Tibial artery (tissue), 4 donors: ENCODE measurements around the gene INTS6L.
"Not testable (repeated sequence)": the region's sequence is repeated elsewhere in the genome, so short reads cannot be mapped to it uniquely, and the experiment has no call there.

ENCODE experiments used
- DNase-seq, 2 donors: peaks; one replicate each; pipeline ENCODE4 v3.0.0-alpha.2; 2019
- H3K27ac ChIP-seq, 2 donors: fragments of 200-600 bp; sonication (generic) in 1 of 2; 1 replicate in 1 of 2; 2 replicates in 1 of 2; pipeline ENCODE4 v1.5.1; 2018 to 2019; ENCODE audit warnings: mild to moderate bottlenecking in 1 of 2
- H3K27me3 ChIP-seq, 2 donors: fragments of 200-600 bp; sonication (generic) in 1 of 2; one replicate each; pipeline versions ENCODE4 v1.5.1 to v1.6.0; 2016 to 2019
- H3K36me3 ChIP-seq, 3 donors: fragments of 200-600 bp; sonication (generic) in 2 of 3; one replicate each; pipeline ENCODE4 v1.5.1; 2016 to 2019; ENCODE audit warnings: mild to moderate bottlenecking in 2 of 3
- H3K4me1 ChIP-seq, 4 donors: fragments of 200-600 bp; sonication (generic) in 2 of 4; 1 replicate in 3 of 4; 2 replicates in 1 of 4; pipeline ENCODE4 v1.5.1; 2016 to 2019
- H3K4me3 ChIP-seq, 2 donors: fragments of 200-600 bp; sonication (generic) in 1 of 2; 1 replicate in 1 of 2; 2 replicates in 1 of 2; pipeline ENCODE4 v1.5.1; 2018 to 2019; ENCODE audit warnings: mild to moderate bottlenecking in 2 of 2
- H3K9me3 ChIP-seq, 3 donors: fragments of 200-600 bp; sonication (generic) in 1 of 3; one replicate each; pipeline ENCODE4 v1.5.1; 2016 to 2019
- CTCF ChIP-seq, 2 experiments: fragments of 200-600 bp in 1 of 2; fragments of 450-650 bp in 1 of 2; IDR thresholded peaks; one replicate each; pipeline ENCODE4 v1.5.1; 2017 to 2019; ENCODE audit warnings: antibody characterized with exemption in 2 of 2, mild to moderate bottlenecking in 1 of 2, moderate library complexity in 1 of 2
- intact Hi-C: fragments of 100-400 bp; cut with DNase I; formaldehyde crosslinking; loops from one replicate; pipeline ENCODE4 v1.15.0; 2023; ENCODE audit warnings: low total_unique reads

Gene INTS6L

GRCh38 chrX:135591871-135592270 is 71.4 kb downstream of the INTS6L start:
- intact Hi-C loops: no loop called here
- no peak for DNase-seq
- Histone ChIP-seq H3K27me3 (no peaks in the 10 kb centered on the region), H3K4me3 (no peak overlapping the region), H3K4me1 (no peaks in the 10 kb centered on the region), H3K36me3 (no peaks in the 10 kb centered on the region), H3K27ac (no peak overlapping the region), H3K9me3 (no peaks in the 10 kb centered on the region)
- no peak for TF ChIP-seq CTCF (IDR thresholded peaks at IDR 0.05)

- H3K27ac ChIP-seq, H3K4me3 ChIP-seq, H3K27me3 ChIP-seq, DNase-seq, H3K9me3 ChIP-seq, H3K36me3 ChIP-seq, H3K4me1 ChIP-seq, intact Hi-C loops: not testable (repeated sequence)
Measured at GRCh38 chrX:135594049-135594448, 73.6 kb downstream of the INTS6L start.

DNA sequence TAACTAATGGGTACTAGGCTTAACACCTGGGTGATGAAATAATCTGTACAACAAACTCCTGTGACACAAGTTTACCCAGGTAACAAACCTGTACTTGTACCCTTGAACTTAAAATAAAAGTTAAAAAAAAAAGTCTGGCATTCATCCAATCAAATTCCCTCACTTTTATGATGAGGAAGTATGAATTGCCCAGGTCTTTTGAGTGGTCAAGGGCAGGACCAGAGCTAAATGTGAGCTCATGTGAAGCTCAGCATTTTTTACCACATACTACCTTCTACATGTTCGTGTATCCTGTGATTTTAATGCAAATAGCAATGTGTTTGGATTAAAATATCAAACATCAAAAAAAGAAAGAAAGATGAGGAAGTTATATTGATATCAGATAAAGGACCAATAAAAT is 74.0 kb downstream of the INTS6L start:
- H3K27me3 ChIP-seq, DNase-seq, H3K4me3 ChIP-seq, H3K36me3 ChIP-seq, H3K4me1 ChIP-seq, intact Hi-C loops, H3K27ac ChIP-seq, H3K9me3 ChIP-seq: not testable (repeated sequence)

DNA sequence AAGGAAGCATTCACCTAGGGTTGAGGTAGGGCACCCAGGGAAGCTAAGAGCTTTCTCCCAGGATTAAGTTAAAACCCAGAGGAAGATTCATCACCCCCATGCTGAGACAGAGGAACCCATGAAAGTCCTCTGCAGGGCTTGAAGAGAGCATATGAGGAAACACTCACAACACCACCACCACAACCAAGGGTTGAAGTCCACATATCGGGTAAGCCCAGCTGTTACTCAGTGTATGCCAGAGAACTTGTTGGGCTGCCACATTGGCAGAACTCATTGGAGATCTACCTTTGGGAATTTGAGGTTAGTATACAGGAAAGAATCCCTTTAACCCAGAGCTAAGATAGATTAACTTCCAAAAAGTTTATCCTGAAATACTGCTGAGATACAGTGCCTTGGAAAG is 75.1 kb downstream of the INTS6L start:
- no peaks in the 10 kb centered on the region for H3K9me3 ChIP-seq
- no peaks in the 10 kb centered on the region for H3K36me3 ChIP-seq
- no peak overlapping the region for H3K27ac ChIP-seq
- no peak for DNase-seq
- H3K4me1 ChIP-seq: no peaks in the 10 kb centered on the region
- no peak overlapping the region for H3K4me3 ChIP-seq
- TF ChIP-seq CTCF (IDR thresholded peaks at IDR 0.05): no peak
- intact Hi-C loops: no loop called here
- no peaks in the 10 kb centered on the region for H3K27me3 ChIP-seq

- intact Hi-C loops: no loop called here
- H3K27me3 ChIP-seq: no peaks in the 10 kb centered on the region
- H3K4me3 ChIP-seq: no peak overlapping the region
- TF ChIP-seq CTCF (IDR thresholded peaks at IDR 0.05): peak in 1 of 2 experiments; percentile 9
- DNase-seq: peak in 1 of 2 donors; percentile 54
- H3K4me1 ChIP-seq: no peaks in the 10 kb centered on the region
- H3K36me3 ChIP-seq: no peaks in the 10 kb centered on the region
- H3K9me3 ChIP-seq: no peaks in the 10 kb centered on the region
- no peak overlapping the region for H3K27ac ChIP-seq
Measured at GRCh38 chrX:135596495-135596894, 76.0 kb downstream of the INTS6L start.

- no peaks in the 10 kb centered on the region for H3K36me3 ChIP-seq
- no peaks in the 10 kb centered on the region for H3K4me1 ChIP-seq
- no peaks in the 10 kb centered on the region for H3K27me3 ChIP-seq
- intact Hi-C loops: no loop called here
- no peak for TF ChIP-seq CTCF (IDR thresholded peaks at IDR 0.05)
- H3K4me3 ChIP-seq: no peak overlapping the region
- H3K27ac ChIP-seq: no peak overlapping the region
- no peak for DNase-seq
- no peaks in the 10 kb centered on the region for H3K9me3 ChIP-seq
Measured at GRCh38 chrX:135605906-135606305, 85.4 kb downstream of the INTS6L start.

GRCh38 chrX:135624408-135625204 is 104.1 kb downstream of the INTS6L start:
- H3K4me3 ChIP-seq, intact Hi-C loops, H3K27ac ChIP-seq, DNase-seq, H3K4me1 ChIP-seq, H3K9me3 ChIP-seq, H3K27me3 ChIP-seq, H3K36me3 ChIP-seq: not testable (repeated sequence)
